Glutamatergic neuron (in vitro differentiated cells): ENCODE results near the gene ATRNL1. TPM values are rescaled to one million over a fixed set of nuclear protein-coding genes. Genes with fewer than 3 reads are reported as not detected.
"Not testable (repeated sequence)": the region's sequence is repeated elsewhere in the genome, so short reads cannot be mapped to it uniquely, and the experiment has no call there.

Source experiments
- DNase-seq: peaks from one replicate; pipeline ENCODE4 v3.0.0; 2022
- H3K27ac Mint-ChIP-seq: one replicate; pipeline ENCODE4 v1.8.0; 2020; ENCODE audit warnings: mild to moderate bottlenecking, mixed read lengths, inconsistent platforms; ENCODE audit not compliant: unreplicated experiment
- H3K27me3 Mint-ChIP-seq: one replicate; pipeline ENCODE4 v1.8.0; 2020; ENCODE audit warnings: mild to moderate bottlenecking, moderate library complexity, mixed read lengths, inconsistent platforms; ENCODE audit not compliant: unreplicated experiment
- H3K36me3 Mint-ChIP-seq: one replicate; pipeline ENCODE4 v1.8.0; 2020; ENCODE audit warnings: mild to moderate bottlenecking, mixed read lengths, inconsistent platforms; ENCODE audit not compliant: unreplicated experiment
- H3K4me1 Mint-ChIP-seq: one replicate; pipeline ENCODE4 v1.8.0; 2020; ENCODE audit warnings: mild to moderate bottlenecking, low read depth, mixed read lengths, inconsistent platforms; ENCODE audit not compliant: unreplicated experiment
- H3K4me3 Mint-ChIP-seq: one replicate; pipeline ENCODE4 v1.8.0; 2020; ENCODE audit warnings: mild to moderate bottlenecking, mixed read lengths, inconsistent platforms; ENCODE audit not compliant: unreplicated experiment
- H3K9me3 Mint-ChIP-seq: one replicate; pipeline ENCODE4 v1.8.0; 2020; ENCODE audit warnings: mild to moderate bottlenecking, moderate library complexity, mixed read lengths, inconsistent platforms; ENCODE audit not compliant: unreplicated experiment
- CTCF ChIP-seq: fragments of 200-600 bp; sonication (generic); IDR thresholded peaks from one replicate; pipeline ENCODE4 v1.5.0; 2021; ENCODE audit not compliant: partially characterized antibody, unreplicated experiment
- total RNA-seq: library from RNA; stranded (reverse); fragmentation: NEBNext Ultra II Directional; extraction: Animal tissue kit (Norgen Biotek cat#: 25700); gene quantifications from one replicate; pipeline ENCODE4 v1.2.1, GENCODE V29; 2021; ENCODE audit not compliant: unreplicated experiment

ATRNL1 gene
- total RNA-seq, 1 donor from 2014 or later: 35.9 TPM

GRCh38 chr10:115826396-115826795 is 733.2 kb downstream of the ATRNL1 start:
- no peaks in the 10 kb centered on the region for H3K27me3 Mint-ChIP-seq
- H3K36me3 Mint-ChIP-seq: peaks cover 16% of the 10 kb centered on the region
- H3K9me3 Mint-ChIP-seq: peaks cover 7% of the 10 kb centered on the region
- DNase-seq: no peak
- no peak for TF ChIP-seq CTCF
- H3K4me3 Mint-ChIP-seq: no peak overlapping the region
- H3K4me1 Mint-ChIP-seq: peaks cover 24% of the 10 kb centered on the region
- H3K27ac Mint-ChIP-seq: no peak overlapping the region

GRCh38 chr10:115827231-115828009 is 734.3 kb downstream of the ATRNL1 start:
- H3K27me3 Mint-ChIP-seq: no peaks in the 10 kb centered on the region
- TF ChIP-seq CTCF: no peak
- peaks cover 24% of the 10 kb centered on the region for H3K4me1 Mint-ChIP-seq
- no peak overlapping the region for H3K4me3 Mint-ChIP-seq
- no peak for DNase-seq
- peaks cover 7% of the 10 kb centered on the region for H3K36me3 Mint-ChIP-seq
- H3K9me3 Mint-ChIP-seq: peaks cover 3% of the 10 kb centered on the region
- H3K27ac Mint-ChIP-seq: peak overlapping the region; percentile 52

GRCh38 chr10:115828182-115828581 is 735.0 kb downstream of the ATRNL1 start:
- H3K36me3 Mint-ChIP-seq, H3K4me3 Mint-ChIP-seq, DNase-seq, H3K27me3 Mint-ChIP-seq, H3K27ac Mint-ChIP-seq, H3K9me3 Mint-ChIP-seq: not testable (repeated sequence)
- H3K4me1 Mint-ChIP-seq: peaks cover 24% of the 10 kb centered on the region

- Mint-ChIP-seq H3K27ac (peak overlapping the region; percentile 82), H3K27me3 (no peaks in the 10 kb centered on the region), H3K4me1 (peaks cover 27% of the 10 kb centered on the region), H3K36me3 (no peaks in the 10 kb centered on the region), H3K4me3 (no peak overlapping the region), H3K9me3 (peaks cover 2% of the 10 kb centered on the region)
- TF ChIP-seq CTCF: no peak
- DNase-seq: no peak
These were observed 736.5 kb downstream of the ATRNL1 start for GRCh38 chr10:115829521-115830205.

GRCh38 chr10:115830265-115830970 is 737.3 kb downstream of the ATRNL1 start:
- peak overlapping the region; percentile 82 for H3K27ac Mint-ChIP-seq
- no peak for TF ChIP-seq CTCF
- DNase-seq: no peak
- no peak overlapping the region for H3K4me3 Mint-ChIP-seq
- peaks cover 27% of the 10 kb centered on the region for H3K4me1 Mint-ChIP-seq
- no peaks in the 10 kb centered on the region for H3K27me3 Mint-ChIP-seq
- H3K36me3 Mint-ChIP-seq: no peaks in the 10 kb centered on the region
- H3K9me3 Mint-ChIP-seq: peaks cover 2% of the 10 kb centered on the region
